ENCODE measurements around the gene PATE1.

The PATE1 gene

DNA sequence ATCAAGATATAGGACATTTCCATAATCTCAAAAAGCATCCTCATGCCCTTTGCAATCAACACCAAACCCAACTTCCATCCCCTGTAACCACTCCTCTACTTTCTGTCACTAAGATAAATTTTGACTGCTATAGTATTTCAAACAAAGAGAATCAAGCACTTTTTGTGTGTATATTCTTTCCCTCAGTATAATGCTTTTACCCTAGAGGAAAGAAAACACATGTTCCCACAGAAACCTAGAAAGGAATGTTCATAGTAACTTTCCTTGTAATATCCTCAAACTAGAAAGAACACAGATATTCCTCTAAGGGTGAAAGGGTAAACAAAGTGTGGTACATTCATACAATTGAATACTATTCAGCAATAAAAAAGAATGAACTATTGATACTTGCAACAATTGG lies 5.5 kb upstream of the PATE1 start:
- ChIA-PET CTCF (interaction anchor here (0.8 kb wide), 1 partner anchor 395 kb away, joined by 3 read pairs; no protein-coding TSS in a partner anchor), POLR2A (ENCODE audit: low non-redundant PET) (no interaction called here)
- H3K27ac ChIP-seq, result no peak overlapping the region
- no peak for DNase-seq (ENCODE audit: low spot score)
- TF ChIP-seq, protein P1, sequence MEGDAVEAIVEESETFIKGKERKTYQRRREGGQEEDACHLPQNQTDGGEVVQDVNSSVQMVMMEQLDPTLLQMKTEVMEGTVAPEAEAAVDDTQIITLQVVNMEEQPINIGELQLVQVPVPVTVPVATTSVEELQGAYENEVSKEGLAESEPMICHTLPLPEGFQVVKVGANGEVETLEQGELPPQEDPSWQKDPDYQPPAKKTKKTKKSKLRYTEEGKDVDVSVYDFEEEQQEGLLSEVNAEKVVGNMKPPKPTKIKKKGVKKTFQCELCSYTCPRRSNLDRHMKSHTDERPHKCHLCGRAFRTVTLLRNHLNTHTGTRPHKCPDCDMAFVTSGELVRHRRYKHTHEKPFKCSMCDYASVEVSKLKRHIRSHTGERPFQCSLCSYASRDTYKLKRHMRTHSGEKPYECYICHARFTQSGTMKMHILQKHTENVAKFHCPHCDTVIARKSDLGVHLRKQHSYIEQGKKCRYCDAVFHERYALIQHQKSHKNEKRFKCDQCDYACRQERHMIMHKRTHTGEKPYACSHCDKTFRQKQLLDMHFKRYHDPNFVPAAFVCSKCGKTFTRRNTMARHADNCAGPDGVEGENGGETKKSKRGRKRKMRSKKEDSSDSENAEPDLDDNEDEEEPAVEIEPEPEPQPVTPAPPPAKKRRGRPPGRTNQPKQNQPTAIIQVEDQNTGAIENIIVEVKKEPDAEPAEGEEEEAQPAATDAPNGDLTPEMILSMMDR (conservative IDR thresholded peaks at IDR 0.05; ENCODE audit: low read depth), result no peak

- ChIA-PET POLR2A (ENCODE audit: low non-redundant PET) (no interaction called here), CTCF (no interaction called here)
- H3K27ac ChIP-seq, result no peak overlapping the region
- no peak for DNase-seq (ENCODE audit: low spot score)
- TF ChIP-seq, protein P1 (conservative IDR thresholded peaks at IDR 0.05; ENCODE audit: low read depth), result no peak
Measured at GRCh38 chr11:125743681-125744080, 2.4 kb upstream of the PATE1 start.

- CTCF ChIA-PET, result interaction anchor here (0.7 kb wide), 2 partner anchors 11 to 261 kb away, joined by 3 read pairs; no protein-coding TSS in a partner anchor
Measured at GRCh38 chr11:125750629-125751028, 4.5 kb downstream of the PATE1 start.

GRCh38 chr11:125756050-125756449 lies 10.0 kb downstream of the PATE1 start:
- TF ChIP-seq, protein P1 (conservative IDR thresholded peaks at IDR 0.05; ENCODE audit: low read depth), result no peak
- POLR2A ChIA-PET (ENCODE audit: low non-redundant PET), result no interaction called here
- no peak for DNase-seq (ENCODE audit: low spot score)
- CTCF ChIA-PET, result no interaction called here
- H3K27ac ChIP-seq, result no peak overlapping the region

More at GRCh38 chr11:125750629-125751028, 4.5 kb downstream of the PATE1 start:
- H3K27ac ChIP-seq, result no peak overlapping the region
- DNase-seq (ENCODE audit: low spot score), result no peak
- TF ChIP-seq, protein P1 (conservative IDR thresholded peaks at IDR 0.05; ENCODE audit: low read depth), result no peak
- POLR2A ChIA-PET (ENCODE audit: low non-redundant PET), result no interaction called here

DNA sequence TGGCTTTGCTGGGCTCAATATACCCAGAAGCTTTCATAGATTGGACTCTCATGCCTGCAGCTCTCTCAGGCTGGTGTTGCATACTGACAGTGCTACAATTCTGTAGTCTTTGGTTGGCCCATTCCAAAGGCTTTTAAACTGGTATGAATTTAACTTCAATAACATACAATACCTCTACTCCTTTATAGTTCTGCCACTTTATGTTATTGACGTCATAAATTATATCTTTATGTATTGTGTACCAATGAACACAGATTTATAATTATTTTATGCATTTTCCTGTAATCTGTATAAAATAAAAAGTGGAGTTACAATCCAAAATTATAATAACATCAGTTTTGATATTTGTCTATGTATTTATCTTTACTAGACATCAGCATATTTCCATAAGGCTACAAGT lies 16.4 kb downstream of the PATE1 start:
- CTCF ChIA-PET, result no interaction called here
- no peak for DNase-seq (ENCODE audit: low spot score)
- H3K27ac ChIP-seq, result no peak overlapping the region
- POLR2A ChIA-PET (ENCODE audit: low non-redundant PET), result no interaction called here
- TF ChIP-seq, protein P1 (conservative IDR thresholded peaks at IDR 0.05; ENCODE audit: low read depth), result no peak

- TF ChIP-seq, protein P1 (conservative IDR thresholded peaks at IDR 0.05; ENCODE audit: low read depth), result no peak
- POLR2A ChIA-PET (ENCODE audit: low non-redundant PET), result no interaction called here
- CTCF ChIA-PET, result no interaction called here
- no peak overlapping the region for H3K27ac ChIP-seq
- DNase-seq (ENCODE audit: low spot score), result no peak
Measured at GRCh38 chr11:125763483-125763882, 17.4 kb downstream of the PATE1 start.

DNA sequence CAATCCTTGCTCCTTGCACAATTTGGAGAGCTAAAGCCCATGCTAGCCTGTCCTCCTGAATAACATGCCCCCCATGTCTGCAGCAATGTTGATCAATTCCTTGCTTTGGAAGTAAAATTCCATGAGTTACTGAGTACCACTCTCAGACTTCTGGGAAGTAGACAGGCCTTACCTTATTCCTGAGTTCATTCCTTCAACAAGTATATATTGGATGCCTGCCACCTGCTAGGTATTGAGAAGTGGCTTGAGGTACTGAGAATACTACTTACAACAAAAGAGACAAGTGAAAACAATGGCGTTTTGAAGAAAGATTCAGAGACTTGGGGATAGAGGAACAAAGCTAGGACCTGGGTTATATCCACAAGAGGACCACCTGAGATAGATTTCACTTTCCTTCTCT lies 20.2 kb downstream of the PATE1 start:
- ChIA-PET POLR2A (ENCODE audit: low non-redundant PET) (no interaction called here), CTCF (no interaction called here)
- TF ChIP-seq, protein P1 (conservative IDR thresholded peaks at IDR 0.05; ENCODE audit: low read depth), result no peak
- no peak overlapping the region for H3K27ac ChIP-seq
- no peak for DNase-seq (ENCODE audit: low spot score)

Data from RWPE1 (cell line).